ENCODE data around the gene UQCC5.

Gene UQCC5

GRCh38 chr3:52535411-52536111 lies 844 bp upstream of the UQCC5 start:
- DNase-seq, result no peak

DNA sequence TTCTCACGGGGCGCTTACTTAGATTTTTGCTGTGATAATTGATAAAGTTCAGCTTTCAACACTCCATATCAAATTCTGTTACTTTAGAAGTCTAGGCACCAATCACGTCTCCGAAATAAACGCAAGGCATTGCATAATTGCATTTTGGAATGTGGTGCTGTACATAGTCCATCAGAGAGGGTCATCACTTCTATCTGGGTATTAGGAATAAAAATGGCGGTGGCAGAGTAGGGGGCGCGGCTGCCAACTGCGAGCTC lies 365 bp upstream of the UQCC5 start:
- no peak for DNase-seq

- DNase-seq, result no peak
These were observed 788 bp downstream of the UQCC5 start for GRCh38 chr3:52537165-52537620.

DNA sequence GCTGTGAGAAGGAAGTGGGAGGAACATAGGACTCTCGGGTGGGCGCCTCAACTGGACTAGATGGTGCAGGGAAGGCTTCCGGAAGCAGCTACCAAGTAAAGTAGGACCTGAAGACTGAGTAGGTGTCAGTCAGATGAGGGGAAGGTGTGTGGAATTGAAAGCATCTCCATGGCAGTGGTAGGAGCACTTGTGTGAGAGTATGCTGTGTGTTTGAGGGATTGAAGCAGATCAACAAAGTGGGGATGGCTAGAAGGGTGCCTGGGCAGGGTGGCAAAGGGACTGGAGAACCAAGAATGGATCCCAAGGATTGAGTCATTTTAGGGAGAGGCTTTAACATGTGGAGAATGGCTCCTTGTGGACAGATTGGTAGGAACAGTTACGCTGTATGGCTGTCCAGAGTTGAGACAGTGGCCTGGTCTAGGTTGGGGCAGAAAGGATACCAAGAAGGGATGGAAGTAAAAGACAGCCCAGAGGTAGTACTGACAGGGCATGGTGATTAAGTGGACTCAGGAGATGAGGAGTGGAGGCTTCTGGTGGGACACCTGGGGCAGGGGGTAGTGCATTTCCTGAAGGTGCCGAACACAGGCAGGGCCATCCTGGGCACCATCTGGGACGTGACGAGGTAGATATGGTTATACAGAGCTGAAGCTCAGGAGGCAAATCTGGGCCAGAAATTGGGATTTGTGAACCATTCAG lies 1.5 kb downstream of the UQCC5 start:
- DNase-seq, result no peak

DNA sequence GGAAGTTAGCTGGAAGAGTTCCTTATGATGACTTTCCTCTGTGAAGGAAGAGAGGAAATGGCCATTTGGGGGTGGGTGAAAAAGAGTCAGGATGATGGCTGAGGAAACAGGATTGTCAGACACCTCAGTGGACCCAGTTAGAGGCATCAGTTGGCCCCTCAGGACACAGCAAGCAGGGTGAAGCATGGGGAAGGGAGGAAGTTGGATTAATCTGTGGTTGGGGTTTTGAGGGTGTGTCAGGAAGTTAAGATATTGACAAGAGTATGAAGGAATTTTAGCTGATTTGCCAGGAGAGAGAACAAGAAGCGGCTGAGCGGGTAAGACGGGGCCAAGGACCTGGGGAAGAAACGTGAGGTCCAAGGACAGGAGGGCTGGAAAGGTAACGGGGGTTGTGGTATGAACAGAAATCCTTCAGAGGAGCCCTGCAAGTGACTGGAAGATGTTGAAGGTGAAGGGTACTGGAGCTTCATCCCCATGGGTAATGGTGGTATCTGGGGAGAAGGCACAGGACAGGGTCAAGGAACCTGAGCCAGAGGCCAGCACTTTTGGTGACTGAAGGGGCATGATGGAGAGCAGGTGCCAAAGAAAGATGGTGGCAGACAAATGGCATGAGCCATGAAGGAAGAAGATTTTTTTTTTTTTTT lies 2.7 kb downstream of the UQCC5 start:
- no peak for DNase-seq

- DNase-seq, result no peak
These were observed 4.6 kb downstream of the UQCC5 start for GRCh38 chr3:52541050-52541449.

DNA sequence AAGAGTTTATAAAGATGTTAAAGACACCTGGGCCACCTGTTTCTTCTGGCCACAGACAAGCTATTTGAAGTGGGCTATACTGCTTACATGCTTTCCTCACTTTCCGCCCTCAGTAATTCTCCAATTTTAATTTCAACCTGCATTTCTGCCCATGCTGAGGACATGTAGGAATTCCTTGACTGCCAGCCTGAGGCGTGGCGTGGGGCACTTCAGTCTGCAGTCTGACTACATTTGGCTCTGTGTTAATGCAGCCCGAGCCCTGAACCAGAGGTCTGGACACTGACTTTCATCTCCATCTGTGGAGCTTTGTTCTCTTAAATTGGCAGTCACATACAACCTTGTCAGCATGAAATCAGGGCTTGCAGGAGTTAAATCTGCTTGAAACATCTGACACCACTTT lies 8.5 kb downstream of the UQCC5 start:
- no peak for DNase-seq

- DNase-seq, result no peak
These were observed 9.9 kb downstream of the UQCC5 start for GRCh38 chr3:52546111-52546901.

- DNase-seq, result no peak
These were observed 10.7 kb downstream of the UQCC5 start for GRCh38 chr3:52547143-52547542.

DNA sequence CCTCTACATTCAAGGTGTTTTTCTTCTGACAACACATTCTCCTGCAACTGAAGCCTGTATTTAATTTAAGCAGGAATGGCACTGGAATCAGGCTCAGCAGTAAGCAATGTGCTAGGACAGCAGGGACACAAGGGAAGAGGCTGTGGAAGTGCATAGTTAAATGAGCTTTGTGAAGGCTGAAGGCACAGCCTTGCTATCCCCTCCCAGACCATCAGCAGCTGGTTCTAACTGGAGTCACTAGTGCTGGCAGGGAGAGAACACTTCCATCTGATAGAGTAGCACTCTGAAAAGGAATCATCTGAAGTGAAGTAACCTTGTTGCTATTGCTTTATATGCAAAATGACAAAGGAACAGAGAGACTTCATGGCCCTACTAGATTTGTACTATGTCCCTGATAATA lies 14.7 kb downstream of the UQCC5 start:
- no peak for DNase-seq

DNA sequence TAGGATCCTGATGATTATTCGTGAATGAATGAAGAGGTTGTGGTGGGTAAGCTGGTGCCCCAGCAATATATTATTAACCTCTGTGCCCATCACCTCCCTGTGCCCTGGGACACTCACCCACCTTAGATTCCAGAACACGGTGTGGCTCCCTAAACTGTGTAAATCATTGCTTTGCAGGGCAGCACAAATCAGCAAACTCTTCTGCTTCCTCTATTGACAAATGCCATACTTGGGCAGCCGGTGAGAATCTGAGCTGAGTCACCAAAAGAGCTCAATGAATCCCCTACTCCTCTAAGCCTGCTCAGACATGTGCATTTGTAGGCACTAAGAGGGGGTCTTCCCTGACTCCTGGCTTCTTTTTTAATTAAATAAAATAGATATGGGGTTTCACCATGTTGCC lies 15.7 kb downstream of the UQCC5 start:
- no peak for DNase-seq

DNA sequence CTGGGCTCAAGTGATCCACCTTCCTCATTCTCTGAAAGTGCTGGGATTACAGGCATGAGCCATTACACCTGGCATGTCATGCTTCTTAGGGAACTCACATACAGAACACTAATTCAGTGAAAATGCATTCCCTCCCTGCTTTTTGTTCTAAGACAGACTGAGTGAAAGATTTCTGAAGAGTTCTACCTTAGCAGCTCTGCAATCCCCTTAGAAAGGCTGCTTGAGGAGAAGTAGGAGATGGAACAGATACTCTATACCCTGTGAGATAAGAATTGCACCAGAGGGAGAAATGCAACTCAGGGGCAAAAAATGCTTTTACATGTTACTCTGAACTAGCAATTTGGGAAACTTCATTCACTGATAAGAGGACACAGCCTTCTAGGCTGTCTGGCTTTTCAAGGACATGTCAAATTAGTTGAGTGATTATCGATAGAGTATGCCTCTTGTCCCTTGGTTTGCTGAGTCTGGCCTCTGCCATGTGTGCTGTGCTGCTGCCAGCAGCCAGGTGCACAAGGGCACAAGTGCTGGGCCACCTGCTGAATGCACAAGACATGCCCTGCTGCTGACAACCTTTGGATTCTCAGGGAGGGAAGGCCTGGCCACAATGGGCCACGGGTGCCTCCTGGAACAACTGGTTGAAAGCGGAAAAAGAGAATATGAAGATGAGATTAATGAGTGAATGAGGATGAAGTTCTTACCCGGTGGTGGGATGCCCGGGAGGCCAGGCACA lies 17.8 kb downstream of the UQCC5 start:
- no peak for DNase-seq

GRCh38 chr3:52555056-52555455 lies 18.7 kb downstream of the UQCC5 start:
- DNase-seq, result no peak

DNA sequence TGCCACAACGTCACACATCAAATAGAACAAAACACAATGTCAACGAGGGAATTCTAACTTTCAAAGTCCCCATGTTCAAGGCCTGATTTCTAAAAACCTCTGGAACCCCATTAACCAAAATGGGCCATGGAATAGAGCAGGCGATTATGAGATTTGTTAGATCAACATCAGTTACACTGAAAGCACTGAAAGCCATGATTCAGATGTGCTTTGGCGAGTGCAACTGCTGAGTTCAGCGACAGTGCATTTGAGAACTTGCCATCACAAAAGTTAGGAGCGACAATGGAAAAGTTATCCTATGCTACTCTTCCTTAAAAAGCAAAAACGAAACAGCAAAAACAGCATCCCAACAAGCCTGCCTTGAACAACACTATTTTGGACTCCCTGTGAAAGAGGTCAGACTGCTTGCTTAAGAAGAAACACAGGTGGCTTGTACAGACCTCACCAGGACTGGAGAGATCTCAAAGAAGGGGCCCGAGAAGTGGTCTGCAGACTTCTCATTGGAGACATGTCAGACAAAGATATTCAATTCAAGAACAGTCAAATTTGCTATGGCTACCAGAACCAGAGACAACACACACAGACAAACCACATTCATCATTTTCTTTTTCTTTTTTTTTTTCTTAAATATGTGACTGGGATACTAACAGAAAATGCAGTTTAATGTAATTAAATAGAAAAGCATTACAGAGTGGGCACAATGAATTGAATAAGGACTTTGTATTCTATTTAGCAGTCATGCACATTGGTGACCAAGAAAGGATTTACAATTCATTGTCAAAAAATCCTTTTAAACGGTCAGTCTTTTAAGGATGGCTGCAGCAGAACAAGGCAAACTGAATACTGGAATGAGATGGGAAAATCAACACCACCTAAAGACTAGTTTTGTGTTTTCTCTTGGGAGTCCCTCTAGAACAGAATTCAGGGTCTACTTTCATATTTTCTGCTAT lies 20.9 kb downstream of the UQCC5 start:
- DNase-seq, result no peak

DNA sequence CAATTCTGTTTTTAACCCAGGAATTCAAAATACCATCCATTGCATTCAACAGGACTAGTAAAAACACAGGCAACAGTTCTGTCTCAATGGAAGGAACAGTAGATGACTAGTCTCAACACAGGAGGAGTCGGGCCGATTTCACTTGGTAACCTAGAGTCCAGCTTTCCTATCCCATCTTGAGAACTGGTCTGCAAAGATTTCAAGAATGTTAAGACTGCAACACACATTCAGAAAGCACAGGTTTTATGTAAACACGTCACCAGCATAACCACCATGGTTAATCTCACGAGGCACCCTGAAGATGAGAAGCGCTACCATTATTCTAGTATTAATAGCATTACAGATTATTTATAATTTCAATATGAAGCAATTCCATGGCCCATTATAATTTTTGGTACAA lies 22.0 kb downstream of the UQCC5 start:
- DNase-seq, result no peak

DNA sequence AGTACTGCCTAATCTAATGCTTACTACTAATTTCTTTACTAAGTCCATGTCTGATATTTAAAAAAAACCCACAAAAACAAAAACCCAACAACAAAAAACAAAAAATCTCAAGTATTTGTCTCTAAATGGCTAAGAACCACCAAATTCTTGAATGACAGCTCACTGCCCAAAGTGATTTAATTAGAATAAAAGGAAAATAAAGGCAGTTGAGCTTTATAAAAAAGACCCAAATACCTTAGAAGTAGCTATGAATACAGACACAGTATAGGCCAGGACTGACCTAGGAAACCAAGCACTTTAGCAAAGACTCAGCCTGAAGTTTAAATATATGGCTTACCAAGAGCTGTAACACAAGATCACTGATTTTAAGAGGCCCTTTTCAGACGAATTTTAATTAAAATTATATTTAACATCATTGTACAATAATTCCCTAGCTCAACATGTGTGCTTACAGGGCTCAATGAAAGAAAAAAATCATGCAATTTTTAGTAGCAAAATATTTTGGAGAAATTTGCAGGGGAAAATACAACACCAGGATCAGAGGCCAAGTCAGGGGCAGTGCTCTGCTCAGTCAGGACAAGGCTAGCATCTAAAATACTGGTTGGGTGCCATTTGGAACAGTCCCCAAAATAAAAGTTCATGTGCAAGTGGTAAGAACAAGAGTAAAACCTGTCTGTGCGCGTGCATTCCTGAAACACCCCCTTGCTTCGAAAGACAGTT lies 24.8 kb downstream of the UQCC5 start:
- DNase-seq, result no peak

DNA sequence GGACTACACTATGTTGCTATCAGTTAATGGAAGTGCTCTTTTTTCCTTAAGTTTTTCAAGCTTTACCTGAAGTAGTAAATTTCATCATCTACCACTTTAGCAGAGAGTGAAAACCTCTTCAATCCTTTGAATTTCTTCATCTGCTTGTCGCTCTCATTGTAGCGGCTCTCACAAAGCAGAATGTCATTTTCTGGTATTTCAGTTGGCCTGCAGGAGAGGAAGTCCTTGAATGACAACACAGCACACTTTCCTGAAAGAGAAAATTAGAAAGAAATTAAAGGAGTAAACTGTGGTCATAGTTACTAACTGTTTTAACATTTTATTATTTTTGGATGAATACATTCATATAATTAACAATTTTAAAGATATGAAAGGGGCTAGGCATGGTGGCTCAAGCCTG lies 27.6 kb downstream of the UQCC5 start:
- no peak for DNase-seq

- DNase-seq, result no peak
These were observed 31.7 kb downstream of the UQCC5 start for GRCh38 chr3:52568069-52568468.

DNA sequence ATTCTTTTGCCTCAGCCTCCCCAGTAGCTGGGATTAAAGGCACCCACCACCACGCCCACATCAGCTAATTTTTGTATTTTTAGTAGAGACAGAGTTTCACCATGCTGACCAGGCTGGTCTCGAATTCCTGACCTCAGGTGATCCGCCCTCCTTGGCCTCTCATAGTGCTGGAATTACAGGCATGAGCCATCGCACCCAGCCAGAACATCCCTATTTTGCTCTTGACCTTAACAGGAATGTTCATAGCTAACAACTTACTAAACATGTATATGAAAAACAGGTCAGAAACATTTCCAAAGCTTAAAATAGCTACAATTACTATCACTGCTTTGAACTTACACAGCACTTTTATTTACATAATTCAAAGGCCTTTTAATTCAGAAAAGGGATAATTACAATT lies 33.7 kb downstream of the UQCC5 start:
- DNase-seq, result no peak

GRCh38 chr3:52572221-52572620 lies 35.8 kb downstream of the UQCC5 start:
- DNase-seq, result no peak
